Measurements from ENCODE around the gene SLC49A3. TPM values are rescaled to one million over a fixed set of nuclear protein-coding genes. Genes with fewer than 3 reads are reported as not detected.

Gene SLC49A3
- total and polyA plus RNA-seq, 2 experiments from 2014 or later: 1.3 to 3.7 TPM

DNA sequence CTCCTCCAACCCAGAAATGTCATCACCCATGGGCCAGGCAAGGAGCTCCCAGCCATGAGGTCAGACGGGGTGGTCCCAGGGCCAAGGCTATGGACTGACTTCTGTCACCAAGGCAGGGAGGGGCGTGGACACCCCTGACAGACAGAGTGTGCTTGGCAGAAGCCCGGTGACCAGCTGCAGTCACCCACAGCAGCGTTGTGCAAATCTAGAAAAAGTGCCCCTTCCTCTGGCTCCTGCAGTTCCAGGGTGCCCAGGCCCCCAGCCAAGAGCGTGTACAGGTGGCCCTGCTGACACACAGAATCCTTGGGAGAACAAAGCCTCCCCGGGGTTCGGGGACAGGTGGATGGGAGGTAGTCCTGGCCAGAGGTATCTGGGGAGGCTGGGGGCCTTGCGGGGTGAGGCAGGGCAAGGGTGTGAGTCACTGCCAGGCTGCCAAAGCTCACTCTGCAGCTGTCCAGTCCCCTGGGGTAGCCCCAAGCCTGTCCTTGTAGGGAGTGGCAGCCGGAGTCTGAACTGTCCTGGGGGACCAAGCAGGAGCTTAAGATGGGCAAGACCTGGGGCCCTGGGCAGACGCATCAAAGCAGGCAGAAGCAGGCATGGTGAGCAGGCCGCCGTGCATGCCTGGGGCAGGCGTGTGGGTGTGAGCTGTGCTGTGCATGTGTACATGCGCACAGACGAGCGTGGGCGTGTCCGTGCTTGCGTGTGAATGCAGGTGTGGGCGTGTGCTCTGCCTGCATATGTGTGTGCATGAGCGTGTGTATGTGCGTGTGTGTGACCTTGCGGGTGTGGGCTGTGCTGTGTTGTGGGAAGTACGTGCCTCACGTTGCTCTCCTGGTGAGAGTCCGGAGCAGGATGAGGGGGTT is 11.3 kb downstream of the SLC49A3 start:
- H3K79me2 ChIP-seq (replicated peaks; ENCODE audit: insufficient read depth): peaks cover 11% of the 10 kb centered on the region
- no peak overlapping the region for H3K4me2 ChIP-seq
- H3F3A ChIP-seq (replicated peaks; ENCODE audit: low read depth): peaks cover 8% of the 10 kb centered on the region; the same call in 1 of the 2 replicates
- H3K4me1 Mint-ChIP-seq: peaks cover 9% of the 10 kb centered on the region
- ATAC-seq (no peak), DNase-seq (ENCODE audit: low spot score) (no peak)
- TF ChIP-seq JUNB (IDR thresholded peaks at IDR 0.05; ENCODE audit: unreplicated experiment) (no peak), CREB1 (CRISPR knock-in tag; IDR thresholded peaks at IDR 0.05; ENCODE audit: low read depth) (no peak), ZNF331 (CRISPR knock-in tag; IDR thresholded peaks at IDR 0.05; ENCODE audit: low read depth) (no peak), POLR2AphosphoS5 (IDR thresholded peaks at IDR 0.05; ENCODE audit: low read depth) (no peak; the same call in 1 of the 2 replicates), EZH2phosphoT487 (IDR thresholded peaks at IDR 0.05; ENCODE audit: unreplicated experiment) (no peak), EZH2 (IDR thresholded peaks at IDR 0.05; ENCODE audit: low read depth, unreplicated experiment) (no peak), ZNF114 (CRISPR knock-in tag; IDR thresholded peaks at IDR 0.05) (no peak)
- TF ChIP-seq, protein P1, sequence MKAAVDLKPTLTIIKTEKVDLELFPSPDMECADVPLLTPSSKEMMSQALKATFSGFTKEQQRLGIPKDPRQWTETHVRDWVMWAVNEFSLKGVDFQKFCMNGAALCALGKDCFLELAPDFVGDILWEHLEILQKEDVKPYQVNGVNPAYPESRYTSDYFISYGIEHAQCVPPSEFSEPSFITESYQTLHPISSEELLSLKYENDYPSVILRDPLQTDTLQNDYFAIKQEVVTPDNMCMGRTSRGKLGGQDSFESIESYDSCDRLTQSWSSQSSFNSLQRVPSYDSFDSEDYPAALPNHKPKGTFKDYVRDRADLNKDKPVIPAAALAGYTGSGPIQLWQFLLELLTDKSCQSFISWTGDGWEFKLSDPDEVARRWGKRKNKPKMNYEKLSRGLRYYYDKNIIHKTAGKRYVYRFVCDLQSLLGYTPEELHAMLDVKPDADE (IDR thresholded peaks at IDR 0.05): no peak
- TF ChIP-seq, protein P2, sequence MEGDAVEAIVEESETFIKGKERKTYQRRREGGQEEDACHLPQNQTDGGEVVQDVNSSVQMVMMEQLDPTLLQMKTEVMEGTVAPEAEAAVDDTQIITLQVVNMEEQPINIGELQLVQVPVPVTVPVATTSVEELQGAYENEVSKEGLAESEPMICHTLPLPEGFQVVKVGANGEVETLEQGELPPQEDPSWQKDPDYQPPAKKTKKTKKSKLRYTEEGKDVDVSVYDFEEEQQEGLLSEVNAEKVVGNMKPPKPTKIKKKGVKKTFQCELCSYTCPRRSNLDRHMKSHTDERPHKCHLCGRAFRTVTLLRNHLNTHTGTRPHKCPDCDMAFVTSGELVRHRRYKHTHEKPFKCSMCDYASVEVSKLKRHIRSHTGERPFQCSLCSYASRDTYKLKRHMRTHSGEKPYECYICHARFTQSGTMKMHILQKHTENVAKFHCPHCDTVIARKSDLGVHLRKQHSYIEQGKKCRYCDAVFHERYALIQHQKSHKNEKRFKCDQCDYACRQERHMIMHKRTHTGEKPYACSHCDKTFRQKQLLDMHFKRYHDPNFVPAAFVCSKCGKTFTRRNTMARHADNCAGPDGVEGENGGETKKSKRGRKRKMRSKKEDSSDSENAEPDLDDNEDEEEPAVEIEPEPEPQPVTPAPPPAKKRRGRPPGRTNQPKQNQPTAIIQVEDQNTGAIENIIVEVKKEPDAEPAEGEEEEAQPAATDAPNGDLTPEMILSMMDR (conservative IDR thresholded peaks at IDR 0.05; ENCODE audit: low read depth in 2 of 2): no peak
- TF ChIP-seq, protein P3, sequence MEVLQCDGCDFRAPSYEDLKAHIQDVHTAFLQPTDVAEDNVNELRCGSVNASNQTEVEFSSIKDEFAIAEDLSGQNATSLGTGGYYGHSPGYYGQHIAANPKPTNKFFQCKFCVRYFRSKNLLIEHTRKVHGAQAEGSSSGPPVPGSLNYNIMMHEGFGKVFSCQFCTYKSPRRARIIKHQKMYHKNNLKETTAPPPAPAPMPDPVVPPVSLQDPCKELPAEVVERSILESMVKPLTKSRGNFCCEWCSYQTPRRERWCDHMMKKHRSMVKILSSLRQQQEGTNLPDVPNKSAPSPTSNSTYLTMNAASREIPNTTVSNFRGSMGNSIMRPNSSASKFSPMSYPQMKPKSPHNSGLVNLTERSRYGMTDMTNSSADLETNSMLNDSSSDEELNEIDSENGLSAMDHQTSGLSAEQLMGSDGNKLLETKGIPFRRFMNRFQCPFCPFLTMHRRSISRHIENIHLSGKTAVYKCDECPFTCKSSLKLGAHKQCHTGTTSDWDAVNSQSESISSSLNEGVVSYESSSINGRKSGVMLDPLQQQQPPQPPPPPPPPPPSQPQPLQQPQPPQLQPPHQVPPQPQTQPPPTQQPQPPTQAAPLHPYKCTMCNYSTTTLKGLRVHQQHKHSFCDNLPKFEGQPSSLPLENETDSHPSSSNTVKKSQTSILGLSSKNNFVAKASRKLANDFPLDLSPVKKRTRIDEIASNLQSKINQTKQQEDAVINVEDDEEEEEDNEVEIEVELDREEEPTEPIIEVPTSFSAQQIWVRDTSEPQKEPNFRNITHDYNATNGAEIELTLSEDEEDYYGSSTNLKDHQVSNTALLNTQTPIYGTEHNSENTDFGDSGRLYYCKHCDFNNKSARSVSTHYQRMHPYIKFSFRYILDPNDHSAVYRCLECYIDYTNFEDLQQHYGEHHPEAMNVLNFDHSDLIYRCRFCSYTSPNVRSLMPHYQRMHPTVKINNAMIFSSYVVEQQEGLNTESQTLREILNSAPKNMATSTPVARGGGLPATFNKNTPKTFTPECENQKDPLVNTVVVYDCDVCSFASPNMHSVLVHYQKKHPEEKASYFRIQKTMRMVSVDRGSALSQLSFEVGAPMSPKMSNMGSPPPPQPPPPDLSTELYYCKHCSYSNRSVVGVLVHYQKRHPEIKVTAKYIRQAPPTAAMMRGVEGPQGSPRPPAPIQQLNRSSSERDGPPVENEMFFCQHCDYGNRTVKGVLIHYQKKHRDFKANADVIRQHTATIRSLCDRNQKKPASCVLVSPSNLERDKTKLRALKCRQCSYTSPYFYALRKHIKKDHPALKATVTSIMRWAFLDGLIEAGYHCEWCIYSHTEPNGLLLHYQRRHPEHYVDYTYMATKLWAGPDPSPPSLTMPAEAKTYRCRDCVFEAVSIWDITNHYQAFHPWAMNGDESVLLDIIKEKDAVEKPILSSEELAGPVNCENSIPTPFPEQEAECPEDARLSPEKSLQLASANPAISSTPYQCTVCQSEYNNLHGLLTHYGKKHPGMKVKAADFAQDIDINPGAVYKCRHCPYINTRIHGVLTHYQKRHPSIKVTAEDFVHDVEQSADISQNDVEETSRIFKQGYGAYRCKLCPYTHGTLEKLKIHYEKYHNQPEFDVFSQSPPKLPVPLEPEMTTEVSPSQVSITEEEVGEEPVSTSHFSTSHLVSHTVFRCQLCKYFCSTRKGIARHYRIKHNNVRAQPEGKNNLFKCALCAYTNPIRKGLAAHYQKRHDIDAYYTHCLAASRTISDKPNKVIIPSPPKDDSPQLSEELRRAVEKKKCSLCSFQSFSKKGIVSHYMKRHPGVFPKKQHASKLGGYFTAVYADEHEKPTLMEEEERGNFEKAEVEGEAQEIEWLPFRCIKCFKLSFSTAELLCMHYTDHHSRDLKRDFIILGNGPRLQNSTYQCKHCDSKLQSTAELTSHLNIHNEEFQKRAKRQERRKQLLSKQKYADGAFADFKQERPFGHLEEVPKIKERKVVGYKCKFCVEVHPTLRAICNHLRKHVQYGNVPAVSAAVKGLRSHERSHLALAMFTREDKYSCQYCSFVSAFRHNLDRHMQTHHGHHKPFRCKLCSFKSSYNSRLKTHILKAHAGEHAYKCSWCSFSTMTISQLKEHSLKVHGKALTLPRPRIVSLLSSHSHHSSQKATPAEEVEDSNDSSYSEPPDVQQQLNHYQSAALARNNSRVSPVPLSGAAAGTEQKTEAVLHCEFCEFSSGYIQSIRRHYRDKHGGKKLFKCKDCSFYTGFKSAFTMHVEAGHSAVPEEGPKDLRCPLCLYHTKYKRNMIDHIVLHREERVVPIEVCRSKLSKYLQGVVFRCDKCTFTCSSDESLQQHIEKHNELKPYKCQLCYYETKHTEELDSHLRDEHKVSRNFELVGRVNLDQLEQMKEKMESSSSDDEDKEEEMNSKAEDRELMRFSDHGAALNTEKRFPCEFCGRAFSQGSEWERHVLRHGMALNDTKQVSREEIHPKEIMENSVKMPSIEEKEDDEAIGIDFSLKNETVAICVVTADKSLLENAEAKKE (CRISPR knock-in tag; IDR thresholded peaks at IDR 0.05): no peak
- TF ChIP-seq, protein P4, sequence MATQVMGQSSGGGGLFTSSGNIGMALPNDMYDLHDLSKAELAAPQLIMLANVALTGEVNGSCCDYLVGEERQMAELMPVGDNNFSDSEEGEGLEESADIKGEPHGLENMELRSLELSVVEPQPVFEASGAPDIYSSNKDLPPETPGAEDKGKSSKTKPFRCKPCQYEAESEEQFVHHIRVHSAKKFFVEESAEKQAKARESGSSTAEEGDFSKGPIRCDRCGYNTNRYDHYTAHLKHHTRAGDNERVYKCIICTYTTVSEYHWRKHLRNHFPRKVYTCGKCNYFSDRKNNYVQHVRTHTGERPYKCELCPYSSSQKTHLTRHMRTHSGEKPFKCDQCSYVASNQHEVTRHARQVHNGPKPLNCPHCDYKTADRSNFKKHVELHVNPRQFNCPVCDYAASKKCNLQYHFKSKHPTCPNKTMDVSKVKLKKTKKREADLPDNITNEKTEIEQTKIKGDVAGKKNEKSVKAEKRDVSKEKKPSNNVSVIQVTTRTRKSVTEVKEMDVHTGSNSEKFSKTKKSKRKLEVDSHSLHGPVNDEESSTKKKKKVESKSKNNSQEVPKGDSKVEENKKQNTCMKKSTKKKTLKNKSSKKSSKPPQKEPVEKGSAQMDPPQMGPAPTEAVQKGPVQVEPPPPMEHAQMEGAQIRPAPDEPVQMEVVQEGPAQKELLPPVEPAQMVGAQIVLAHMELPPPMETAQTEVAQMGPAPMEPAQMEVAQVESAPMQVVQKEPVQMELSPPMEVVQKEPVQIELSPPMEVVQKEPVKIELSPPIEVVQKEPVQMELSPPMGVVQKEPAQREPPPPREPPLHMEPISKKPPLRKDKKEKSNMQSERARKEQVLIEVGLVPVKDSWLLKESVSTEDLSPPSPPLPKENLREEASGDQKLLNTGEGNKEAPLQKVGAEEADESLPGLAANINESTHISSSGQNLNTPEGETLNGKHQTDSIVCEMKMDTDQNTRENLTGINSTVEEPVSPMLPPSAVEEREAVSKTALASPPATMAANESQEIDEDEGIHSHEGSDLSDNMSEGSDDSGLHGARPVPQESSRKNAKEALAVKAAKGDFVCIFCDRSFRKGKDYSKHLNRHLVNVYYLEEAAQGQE (IDR thresholded peaks at IDR 0.05; ENCODE audit: unreplicated experiment): no peak
- no peaks in the 10 kb centered on the region for H4K20me1 ChIP-seq (replicated peaks; ENCODE audit: insufficient read depth)
- H3K4me3 Mint-ChIP-seq: peak overlapping the region; percentile 9; the same call in 1 of the 3 replicates
- H3K4me3 ChIP-seq: no peak overlapping the region
- no peak overlapping the region for H3K27ac Mint-ChIP-seq
- 0 out of 2 replicates have a peak, but pooled peaks cover 6% of the 10 kb centered on the region for H3K36me3 ChIP-seq (ENCODE audit: insufficient read depth)
- H3K9me3 Mint-ChIP-seq: peaks cover 3% of the 10 kb centered on the region; the same call in 1 of the 3 replicates
- H3K4me1 ChIP-seq (ENCODE audit: insufficient read depth): peaks cover 6% of the 10 kb centered on the region
- no peak overlapping the region for H2AFZ ChIP-seq
- H3K36me3 Mint-ChIP-seq (ENCODE audit: low read depth): peaks cover 10% of the 10 kb centered on the region
- H3K27me3 Mint-ChIP-seq (ENCODE audit: insufficient read depth, low read depth, poor library complexity): peaks cover 21% of the 10 kb centered on the region
- H3K27me3 ChIP-seq (ENCODE audit: insufficient read depth): no peaks in the 10 kb centered on the region
- no peaks in the 10 kb centered on the region for H3K9me2 ChIP-seq (ENCODE audit: insufficient read depth)
- no peak overlapping the region for H3K27ac ChIP-seq (ENCODE audit: low read depth)
